ENCODE data around the gene CCDC93.

GRCh38 chr2:117958186-117958585 is 55.7 kb downstream of the CCDC93 start:
- TF ChIP-seq CTCF (conservative IDR thresholded peaks at IDR 0.05; ENCODE audit: low read depth, low read length): no peak
- no peak for TF ChIP-seq EZH2 (IDR thresholded peaks at IDR 0.05; ENCODE audit: borderline replicate concordance, low read depth, low read length, poor library complexity, severe bottlenecking)

Measured in A673 (cell line).